Ascending aorta (tissue), 2 donors: ENCODE measurements around the gene MLXIP. TPM values are rescaled to one million over a fixed set of nuclear protein-coding genes. Genes with fewer than 3 reads are reported as not detected.
"Not testable (repeated sequence)": the region's sequence is repeated elsewhere in the genome, so short reads cannot be mapped to it uniquely, and the experiment has no call there.

ENCODE experiments used
- DNase-seq, 2 donors: peaks; one replicate each; pipeline ENCODE4 v3.0.0-alpha.2; 2019; ENCODE audit warnings: low spot score in 2 of 2
- H3K27ac ChIP-seq, 2 donors: fragments of 200-600 bp; sonication (generic); one replicate each; pipeline ENCODE4 v1.5.1; 2016 to 2017; ENCODE audit warnings: mild to moderate bottlenecking in 1 of 2
- H3K27me3 ChIP-seq: fragments of 200-600 bp; sonication (generic); one replicate; pipeline ENCODE4 v1.5.1; 2017
- H3K36me3 ChIP-seq, 2 donors: fragments of 200-600 bp; sonication (generic); one replicate each; pipeline ENCODE4 v1.5.1; 2016
- H3K4me1 ChIP-seq, 2 donors: fragments of 200-600 bp; sonication (generic); one replicate each; pipeline ENCODE4 v1.5.1; 2016 to 2017; ENCODE audit warnings: mild to moderate bottlenecking in 1 of 2
- H3K4me3 ChIP-seq, 2 donors: fragments of 200-600 bp; sonication (generic); one replicate each; pipeline ENCODE4 v1.5.1; 2016 to 2017; ENCODE audit warnings: mild to moderate bottlenecking in 1 of 2
- H3K9me3 ChIP-seq, 2 donors: fragments of 200-600 bp; sonication (generic); one replicate each; pipeline ENCODE4 v1.5.1; 2016
- intact Hi-C: fragments of 100-400 bp; cut with DNase I; formaldehyde crosslinking; loops from one replicate; pipeline ENCODE4 v1.15.1; 2023
- total RNA-seq: library from RNA; depleted of rRNA; stranded (reverse); fragments of >200 nt; gene quantifications from one replicate; pipeline ENCODE4 v1.1.0, GENCODE V29; 2016
- TF ChIP-seq, protein P1 (sequence below), 3 experiments: fragments of 200-600 bp in 2 of 3; fragments of 450-650 bp in 1 of 3; sonication (generic) in 2 of 3; IDR thresholded peaks; one replicate each; pipeline ENCODE4 v1.5.1; 2016 to 2019; ENCODE audit warnings: antibody characterized with exemption in 3 of 3, mild to moderate bottlenecking in 1 of 3, moderate library complexity in 1 of 3

The MLXIP gene
- total RNA-seq, 1 donor from 2014 or later, result 62.3 TPM

DNA sequence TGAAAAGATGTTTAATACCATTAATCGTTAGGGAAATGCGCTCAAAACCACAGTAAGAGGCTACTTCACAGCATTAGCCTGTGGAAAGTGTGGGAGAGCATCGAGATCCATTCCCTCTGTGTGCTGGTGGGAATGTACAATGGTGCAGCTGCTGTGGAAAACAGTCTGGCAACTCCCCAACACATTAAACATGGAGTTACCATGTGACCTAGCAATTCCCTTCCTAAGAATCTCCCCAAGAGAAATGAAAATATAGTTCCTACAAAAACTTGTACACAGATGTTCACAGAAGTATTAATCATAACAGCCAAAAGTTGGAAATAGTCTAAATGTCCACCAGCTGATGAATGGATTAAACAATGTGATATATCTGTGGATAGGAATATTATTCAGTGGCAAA lies 23.8 kb downstream of the MLXIP start:
- intact Hi-C loops, result no loop called here
- H3K4me1 ChIP-seq, result peaks cover 5 to 22% of the 10 kb centered on the region in 2 donors

DNA sequence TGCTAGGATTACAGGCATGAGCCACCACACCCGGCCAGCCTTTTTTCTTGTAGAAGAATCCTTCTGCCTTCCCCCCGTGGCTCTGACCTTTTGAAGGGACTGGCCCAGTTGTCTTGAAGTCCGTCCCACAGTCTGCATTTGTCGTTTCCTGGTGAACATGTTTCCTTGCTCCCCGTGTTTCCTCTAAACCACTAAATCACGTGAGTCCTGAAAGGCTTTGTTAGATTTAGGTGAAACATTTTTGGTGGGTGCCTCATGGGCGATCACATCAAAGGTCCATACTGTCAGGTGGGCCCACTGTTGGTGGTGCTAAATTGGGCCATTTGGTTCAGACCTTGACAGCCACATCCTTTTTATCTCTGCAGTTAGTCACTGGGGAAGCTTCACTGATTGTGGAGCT lies 26.3 kb downstream of the MLXIP start:
- Histone ChIP-seq H3K9me3 (no peaks in the 10 kb centered on the region), H3K4me3 (no peak overlapping the region), H3K27ac (no peak overlapping the region), H3K27me3 (no peaks in the 10 kb centered on the region), H3K4me1 (peaks cover 0 to 2% of the 10 kb centered on the region in 2 donors), H3K36me3 (no peaks in the 10 kb centered on the region)
- DNase-seq, result no peak
- intact Hi-C loops, result no loop called here
- TF ChIP-seq, protein P1, sequence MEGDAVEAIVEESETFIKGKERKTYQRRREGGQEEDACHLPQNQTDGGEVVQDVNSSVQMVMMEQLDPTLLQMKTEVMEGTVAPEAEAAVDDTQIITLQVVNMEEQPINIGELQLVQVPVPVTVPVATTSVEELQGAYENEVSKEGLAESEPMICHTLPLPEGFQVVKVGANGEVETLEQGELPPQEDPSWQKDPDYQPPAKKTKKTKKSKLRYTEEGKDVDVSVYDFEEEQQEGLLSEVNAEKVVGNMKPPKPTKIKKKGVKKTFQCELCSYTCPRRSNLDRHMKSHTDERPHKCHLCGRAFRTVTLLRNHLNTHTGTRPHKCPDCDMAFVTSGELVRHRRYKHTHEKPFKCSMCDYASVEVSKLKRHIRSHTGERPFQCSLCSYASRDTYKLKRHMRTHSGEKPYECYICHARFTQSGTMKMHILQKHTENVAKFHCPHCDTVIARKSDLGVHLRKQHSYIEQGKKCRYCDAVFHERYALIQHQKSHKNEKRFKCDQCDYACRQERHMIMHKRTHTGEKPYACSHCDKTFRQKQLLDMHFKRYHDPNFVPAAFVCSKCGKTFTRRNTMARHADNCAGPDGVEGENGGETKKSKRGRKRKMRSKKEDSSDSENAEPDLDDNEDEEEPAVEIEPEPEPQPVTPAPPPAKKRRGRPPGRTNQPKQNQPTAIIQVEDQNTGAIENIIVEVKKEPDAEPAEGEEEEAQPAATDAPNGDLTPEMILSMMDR (IDR thresholded peaks at IDR 0.05), result no peak

More for the DNA sequence above, 23.8 kb downstream of the MLXIP start:
- TF ChIP-seq, protein P1 (IDR thresholded peaks at IDR 0.05), result no peak
- Histone ChIP-seq H3K9me3 (no peaks in the 10 kb centered on the region), H3K27me3 (no peaks in the 10 kb centered on the region), H3K4me3 (no peak overlapping the region), H3K27ac (no peak overlapping the region), H3K36me3 (no peaks in the 10 kb centered on the region)
- no peak for DNase-seq

DNA sequence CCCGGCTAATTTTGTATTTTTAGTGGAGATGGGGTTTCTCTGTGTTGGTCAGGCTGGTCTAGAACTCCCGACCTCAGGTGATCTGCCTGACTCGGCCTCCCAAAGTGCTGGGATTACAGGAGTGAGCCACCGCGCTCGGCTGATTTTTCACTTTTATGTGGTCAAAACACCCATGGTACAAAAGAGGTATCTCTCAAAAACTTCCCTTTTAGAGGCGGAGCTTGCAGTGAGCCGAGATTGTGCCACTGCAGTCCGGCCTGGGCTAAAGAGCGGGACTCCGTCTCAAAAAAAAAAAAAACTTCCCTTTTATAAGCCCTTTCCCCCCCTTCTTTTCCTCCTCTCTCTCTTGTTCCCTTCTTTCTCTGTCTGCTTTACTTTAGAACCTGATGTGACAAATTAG lies 26.9 kb downstream of the MLXIP start:
- H3K27me3 ChIP-seq, H3K4me1 ChIP-seq, H3K4me3 ChIP-seq, H3K27ac ChIP-seq, H3K9me3 ChIP-seq, H3K36me3 ChIP-seq, DNase-seq, intact Hi-C loops: not testable (repeated sequence)

DNA sequence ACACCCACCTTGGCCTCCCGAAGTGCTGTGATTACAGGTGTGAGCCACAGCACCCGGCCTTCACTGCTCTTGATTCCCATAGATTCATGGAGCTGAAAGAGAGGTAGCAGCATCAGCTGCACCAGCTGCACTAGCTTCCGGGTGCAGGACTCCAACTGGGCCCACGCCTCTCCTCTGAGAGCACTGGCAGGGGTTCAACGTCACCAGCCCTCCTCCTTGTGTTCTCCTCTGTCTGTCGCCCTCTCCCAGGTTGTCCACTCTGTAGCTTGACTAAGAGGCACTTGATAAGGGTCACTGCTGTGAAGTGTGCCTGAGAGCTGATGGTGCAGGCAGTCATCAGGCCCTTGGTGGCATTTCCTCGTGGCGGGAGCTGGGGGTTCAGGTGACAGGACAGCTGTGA lies 28.3 kb downstream of the MLXIP start:
- DNase-seq, result no peak
- intact Hi-C loops, result no loop called here

DNA sequence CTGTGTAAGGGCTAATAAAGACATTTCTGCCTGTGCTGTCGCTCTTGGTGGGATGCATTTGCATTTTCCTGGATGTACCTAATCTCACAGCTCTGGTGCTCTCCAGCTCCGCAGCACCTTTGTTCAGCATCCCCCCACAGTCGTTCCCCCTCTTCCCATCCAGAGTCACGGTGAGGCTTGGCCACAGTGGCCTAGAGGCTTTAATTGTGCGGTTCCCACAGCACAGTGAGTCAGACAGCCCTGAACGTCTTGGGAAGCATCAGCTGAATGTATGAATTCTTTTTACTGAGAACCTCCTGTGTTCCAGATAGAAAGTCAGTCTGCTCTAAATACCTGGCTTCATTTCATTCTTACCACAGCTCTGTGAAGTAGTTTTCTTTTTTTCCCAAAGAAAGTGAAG lies 28.7 kb downstream of the MLXIP start:
- H3K27ac ChIP-seq, result no peak overlapping the region
- intact Hi-C loops, result no loop called here

More for the DNA sequence above, 28.3 kb downstream of the MLXIP start:
- no peak overlapping the region for H3K4me3 ChIP-seq
- H3K9me3 ChIP-seq, result no peaks in the 10 kb centered on the region
- no peaks in the 10 kb centered on the region for H3K36me3 ChIP-seq
- H3K4me1 ChIP-seq, result peaks cover 0 to 2% of the 10 kb centered on the region in 2 donors
- no peak overlapping the region for H3K27ac ChIP-seq
- TF ChIP-seq, protein P1 (IDR thresholded peaks at IDR 0.05), result no peak
- no peaks in the 10 kb centered on the region for H3K27me3 ChIP-seq

DNA sequence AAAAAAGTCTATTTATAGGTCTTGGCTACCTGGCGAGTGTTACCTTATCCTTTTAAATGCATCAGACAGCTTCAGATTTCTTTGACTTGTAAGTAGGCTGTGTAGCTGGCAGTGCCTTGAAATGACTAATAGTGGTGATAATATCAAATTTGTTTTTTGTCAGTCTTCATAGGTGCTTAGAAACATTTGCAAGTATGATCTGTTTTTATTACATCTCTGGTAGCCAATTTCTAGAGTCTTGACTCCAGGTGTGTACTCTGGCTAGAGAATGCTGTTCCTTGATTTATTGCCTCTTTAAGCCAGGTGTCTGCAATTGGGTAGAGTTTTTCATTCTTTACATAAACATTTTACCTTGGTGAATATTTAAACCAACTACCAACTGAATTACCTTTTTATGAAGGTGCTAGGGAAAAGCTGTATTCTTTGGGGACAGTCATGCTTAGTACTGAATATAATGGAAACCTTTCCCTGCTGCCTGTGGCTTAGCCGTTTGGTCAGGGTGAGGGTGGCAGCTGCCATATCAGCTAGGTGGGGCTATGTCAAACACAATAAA lies 32.6 kb downstream of the MLXIP start:
- H3K4me1 ChIP-seq, result no peaks in the 10 kb centered on the region

More for the DNA sequence above, 28.7 kb downstream of the MLXIP start:
- H3K36me3 ChIP-seq, result no peaks in the 10 kb centered on the region
- H3K27me3 ChIP-seq, result no peaks in the 10 kb centered on the region
- DNase-seq, result no peak
- no peaks in the 10 kb centered on the region for H3K9me3 ChIP-seq
- H3K4me1 ChIP-seq, result peaks cover 0 to 2% of the 10 kb centered on the region in 2 donors
- TF ChIP-seq, protein P1 (IDR thresholded peaks at IDR 0.05), result no peak
- H3K4me3 ChIP-seq, result no peak overlapping the region

More for the DNA sequence above, 32.6 kb downstream of the MLXIP start:
- Histone ChIP-seq H3K27me3 (no peaks in the 10 kb centered on the region), H3K4me3 (no peak overlapping the region), H3K9me3 (no peaks in the 10 kb centered on the region), H3K27ac (no peak overlapping the region), H3K36me3 (no peaks in the 10 kb centered on the region)
- intact Hi-C loops, result no loop called here
- TF ChIP-seq, protein P1 (IDR thresholded peaks at IDR 0.05), result no peak
- DNase-seq, result no peak
